Stimulated activated CD8-positive, alpha-beta memory T cell treated with anti-CD3 and anti-CD28 coated beads, Interleukin-4, amount 100 ng/mL, for 24 hours (primary cell): ENCODE results near the gene NDUFS6.

Experiments
- DNase-seq: peaks from one replicate; pipeline ENCODE4 v3.0.0-alpha.2; 2020; ENCODE audit warnings: low read depth

The NDUFS6 gene

GRCh38 chr5:1817261-1818043 lies 16.2 kb downstream of the NDUFS6 start:
- no peak for DNase-seq

GRCh38 chr5:1818784-1819183 lies 17.6 kb downstream of the NDUFS6 start:
- DNase-seq = no peak

- no peak for DNase-seq
Observed at GRCh38 chr5:1819458-1819857, 18.3 kb downstream of the NDUFS6 start.

DNA sequence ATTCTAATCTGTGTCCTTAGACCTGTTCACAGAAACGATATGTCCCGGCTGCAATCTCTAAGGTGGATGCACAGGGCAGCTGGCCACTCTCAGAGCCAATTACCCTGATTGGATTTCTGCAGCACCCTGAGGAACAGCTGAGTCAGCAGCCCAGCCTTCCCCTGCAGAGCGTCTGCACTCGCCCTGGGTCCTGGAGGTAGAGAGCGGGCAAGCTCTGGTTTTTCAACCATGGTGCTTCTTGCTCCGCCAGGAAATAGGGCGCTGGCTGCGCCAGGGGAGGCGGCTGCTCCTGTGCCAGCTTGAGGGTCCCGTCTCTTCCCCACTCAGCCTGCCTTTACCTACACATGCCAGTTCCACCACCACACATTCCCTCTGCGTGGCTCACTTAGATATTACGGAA lies 19.2 kb downstream of the NDUFS6 start:
- DNase-seq = no peak

- no peak for DNase-seq
Observed at GRCh38 chr5:1820926-1821325, 19.7 kb downstream of the NDUFS6 start.

- no peak for DNase-seq
Observed at GRCh38 chr5:1821862-1822261, 20.7 kb downstream of the NDUFS6 start.

DNA sequence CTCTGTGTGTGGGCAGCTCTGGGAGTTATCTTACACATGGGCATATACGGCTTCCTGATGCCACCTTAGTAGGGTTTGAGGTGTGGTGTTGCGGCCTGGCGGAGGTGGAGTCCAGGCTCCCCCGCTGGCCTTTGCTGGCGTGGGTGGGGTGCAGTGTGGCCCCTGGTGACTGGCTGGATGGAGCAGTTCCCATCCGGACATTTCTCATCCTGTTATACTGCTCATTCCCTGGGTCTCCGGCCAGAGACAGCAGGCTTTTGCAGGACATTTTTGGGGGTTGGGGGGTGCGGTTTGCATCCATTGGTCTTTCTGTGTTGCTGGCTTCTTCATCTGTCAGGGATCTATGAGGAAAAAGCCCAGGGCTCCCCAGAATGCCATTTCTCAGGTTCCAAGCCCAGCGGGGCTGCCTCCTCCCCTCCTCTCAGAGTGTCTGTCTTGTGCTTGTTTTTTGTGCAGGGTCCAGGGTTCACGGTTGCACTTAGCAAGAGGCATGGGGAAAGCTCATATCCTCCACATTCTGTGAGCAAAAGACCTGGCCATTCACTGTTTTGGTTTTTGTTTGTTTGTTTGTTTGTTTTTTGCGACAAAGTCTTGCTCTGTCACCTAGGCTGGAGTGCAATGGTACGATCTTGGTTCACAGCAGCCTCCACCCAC lies 22.3 kb downstream of the NDUFS6 start:
- no peak for DNase-seq

- no peak for DNase-seq
Observed at GRCh38 chr5:1824109-1824821, 23.1 kb downstream of the NDUFS6 start.

- DNase-seq = no peak
Observed at GRCh38 chr5:1824903-1825841, 24.0 kb downstream of the NDUFS6 start.

DNA sequence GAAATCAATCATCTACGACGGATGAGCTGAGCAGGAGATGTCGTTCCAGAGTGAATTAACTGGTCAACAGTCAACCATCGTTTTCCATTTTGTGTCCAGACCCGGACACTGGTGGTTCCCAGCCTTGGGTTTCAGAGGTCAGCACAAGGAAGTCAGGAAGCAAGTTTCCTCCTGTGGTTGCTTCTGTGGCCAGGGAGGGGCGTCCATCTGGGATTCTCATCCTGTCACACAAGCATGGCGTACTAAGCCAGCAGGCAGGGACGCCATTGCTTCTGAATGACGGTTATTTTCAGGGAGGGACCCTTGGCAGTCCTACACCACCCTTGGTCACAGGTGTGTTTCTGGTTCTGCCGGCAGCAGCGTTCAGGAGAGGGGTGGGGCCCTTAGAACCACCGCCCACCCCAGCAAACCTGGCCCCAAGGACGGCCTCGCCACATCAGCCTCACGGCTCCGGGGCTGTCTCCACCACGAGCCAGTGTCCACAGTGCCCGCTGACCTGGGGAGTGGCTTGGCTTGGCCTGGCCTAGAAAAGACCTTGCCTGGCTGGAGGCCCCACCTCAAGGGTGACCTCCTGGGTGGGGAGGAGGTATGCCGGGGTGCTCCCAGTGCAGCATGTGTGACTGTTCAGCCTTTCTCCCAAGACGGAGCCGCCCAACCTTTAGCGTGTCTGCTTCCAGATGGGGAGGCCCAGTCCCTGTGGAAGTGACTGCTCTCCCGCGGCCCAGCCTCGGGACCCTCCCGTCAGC lies 25.2 kb downstream of the NDUFS6 start:
- no peak for DNase-seq

GRCh38 chr5:1827025-1827885 lies 26.0 kb downstream of the NDUFS6 start:
- no peak for DNase-seq

- no peak for DNase-seq
Observed at GRCh38 chr5:1827886-1828397, 26.7 kb downstream of the NDUFS6 start.

DNA sequence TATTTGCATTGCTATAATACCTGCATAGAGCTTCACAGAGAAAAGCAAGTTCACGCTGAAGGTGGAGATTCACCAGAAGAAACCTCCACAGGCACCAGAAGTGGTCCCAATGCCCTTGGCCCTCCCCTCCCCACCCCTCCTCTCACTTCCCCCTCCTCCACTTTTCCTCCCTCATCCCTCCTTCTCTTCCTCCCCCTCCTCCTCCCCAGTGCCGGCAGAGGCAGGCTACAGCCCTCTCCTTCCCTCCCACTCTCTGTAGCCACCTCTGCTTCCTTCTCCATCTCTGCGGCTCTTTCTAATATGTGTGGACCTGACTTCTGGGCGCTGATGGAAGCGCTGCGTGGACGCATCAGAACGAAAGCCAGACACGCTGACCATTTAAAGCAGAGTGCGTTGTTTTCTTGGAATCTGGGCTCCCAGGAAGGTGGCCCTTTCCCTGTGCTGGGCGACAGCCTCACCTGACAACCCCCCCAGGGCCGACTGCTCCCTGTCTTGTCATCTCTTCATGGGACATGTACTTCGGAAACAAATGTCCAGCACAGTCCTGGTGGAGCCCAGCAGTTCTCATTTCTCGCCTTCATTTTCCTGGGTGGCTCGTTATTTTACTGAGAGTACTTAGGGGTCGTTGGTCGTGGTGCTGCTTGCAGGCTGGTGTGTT lies 29.5 kb downstream of the NDUFS6 start:
- DNase-seq = no peak

GRCh38 chr5:1831257-1831656 lies 30.1 kb downstream of the NDUFS6 start:
- DNase-seq = no peak

GRCh38 chr5:1831677-1832313 lies 30.6 kb downstream of the NDUFS6 start:
- DNase-seq = no peak

- no peak for DNase-seq
Observed at GRCh38 chr5:1832511-1833250, 31.5 kb downstream of the NDUFS6 start.

DNA sequence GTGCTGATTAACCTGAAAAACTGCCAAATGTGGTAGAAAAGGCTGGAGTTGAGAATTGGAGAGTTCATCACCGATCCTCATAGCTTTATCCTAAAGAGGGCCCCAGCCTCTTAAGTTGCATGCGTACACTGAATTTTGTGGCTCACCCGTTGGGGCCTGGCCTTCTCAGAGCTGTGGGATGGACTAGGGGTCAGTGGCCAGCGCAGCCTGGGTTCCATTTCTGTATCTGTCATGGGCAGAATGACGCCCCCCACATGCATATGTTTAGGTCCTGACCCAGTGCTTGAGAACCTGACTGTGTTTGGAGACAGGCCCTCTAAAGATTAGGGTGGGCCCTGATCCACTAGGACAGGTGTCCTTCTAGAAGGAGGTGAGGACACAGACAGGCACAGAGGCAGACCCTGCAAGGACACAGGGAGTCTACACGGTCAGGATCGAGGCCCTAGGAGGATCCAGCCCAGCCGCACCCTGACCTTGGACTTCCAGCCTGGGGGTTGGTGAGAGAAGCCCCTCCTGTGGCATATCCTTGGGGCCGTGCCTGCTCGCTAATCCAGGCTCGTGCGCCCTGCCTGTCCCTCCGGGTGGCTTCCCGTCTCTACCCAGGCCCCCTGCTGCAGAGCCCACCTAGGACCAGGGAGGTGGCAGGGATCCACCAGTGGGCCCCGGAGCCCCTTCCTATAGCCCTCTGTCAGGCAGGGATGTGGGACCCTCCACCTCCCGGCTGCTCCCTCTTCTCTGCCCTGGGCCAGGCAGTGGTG lies 32.2 kb downstream of the NDUFS6 start:
- no peak for DNase-seq
